Measurements from ENCODE around the gene EXOC1L.

Gene EXOC1L

GRCh38 chr4:55864577-55865223 lies 45.1 kb downstream of the EXOC1L start:
- no peak for TF ChIP-seq CTCF (IDR thresholded peaks at IDR 0.05; ENCODE audit: low read depth, low read length, missing control alignments)
- H3K4me3 ChIP-seq (replicated peaks; ENCODE audit: low read depth, low read length) = no peak overlapping the region

GRCh38 chr4:55865228-55865806 lies 45.7 kb downstream of the EXOC1L start:
- no peak overlapping the region for H3K4me3 ChIP-seq (replicated peaks; ENCODE audit: low read depth, low read length)
- peak; percentile 16 for DNase-seq (ENCODE audit: extremely low read depth, low read depth)
- TF ChIP-seq CTCF (IDR thresholded peaks at IDR 0.05; ENCODE audit: low read depth, low read length, missing control alignments) = no peak

More at GRCh38 chr4:55864577-55865223, 45.1 kb downstream of the EXOC1L start:
- no peak for DNase-seq (ENCODE audit: extremely low read depth, low read depth)

- no peak overlapping the region for H3K4me3 ChIP-seq (replicated peaks; ENCODE audit: low read depth, low read length)
- no peak for TF ChIP-seq CTCF (IDR thresholded peaks at IDR 0.05; ENCODE audit: low read depth, low read length, missing control alignments)
- DNase-seq (ENCODE audit: extremely low read depth, low read depth) = peak; percentile 80
Observed at GRCh38 chr4:55866290-55866907, 46.8 kb downstream of the EXOC1L start.

- peak; percentile 77 for TF ChIP-seq CTCF (IDR thresholded peaks at IDR 0.05; ENCODE audit: low read depth, low read length, missing control alignments)
- H3K4me3 ChIP-seq (replicated peaks; ENCODE audit: low read depth, low read length) = no peak overlapping the region
- peak; percentile 9 for DNase-seq (ENCODE audit: extremely low read depth, low read depth)
Observed at GRCh38 chr4:55866973-55867574, 47.5 kb downstream of the EXOC1L start.

- no peak for TF ChIP-seq CTCF (IDR thresholded peaks at IDR 0.05; ENCODE audit: low read depth, low read length, missing control alignments)
- H3K4me3 ChIP-seq (replicated peaks; ENCODE audit: low read depth, low read length) = no peak overlapping the region
- DNase-seq (ENCODE audit: extremely low read depth, low read depth) = no peak
Observed at GRCh38 chr4:55868581-55869090, 49.0 kb downstream of the EXOC1L start.

GRCh38 chr4:55871299-55871800 lies 51.8 kb downstream of the EXOC1L start:
- no peak for DNase-seq (ENCODE audit: extremely low read depth, low read depth)
- no peak overlapping the region for H3K4me3 ChIP-seq (replicated peaks; ENCODE audit: low read depth, low read length)

More at GRCh38 chr4:55871299-55871800, 51.8 kb downstream of the EXOC1L start:
- no peak for TF ChIP-seq CTCF (IDR thresholded peaks at IDR 0.05; ENCODE audit: low read depth, low read length, missing control alignments)
